NCI-H2081 (cell line): ENCODE data around the gene TMCC2.
A peak's percentile ranks its signal among the peaks of the same experiment; 100 is the strongest.
"Not testable (repeated sequence)": the region's sequence is repeated elsewhere in the genome, so short reads cannot be mapped to it uniquely, and the experiment has no call there.

ENCODE experiments used
- DNase-seq, 2 experiments: peaks; one replicate each; lab custom pipeline; 2025; lab: John Stamatoyannopoulos, UW

Gene TMCC2

DNA sequence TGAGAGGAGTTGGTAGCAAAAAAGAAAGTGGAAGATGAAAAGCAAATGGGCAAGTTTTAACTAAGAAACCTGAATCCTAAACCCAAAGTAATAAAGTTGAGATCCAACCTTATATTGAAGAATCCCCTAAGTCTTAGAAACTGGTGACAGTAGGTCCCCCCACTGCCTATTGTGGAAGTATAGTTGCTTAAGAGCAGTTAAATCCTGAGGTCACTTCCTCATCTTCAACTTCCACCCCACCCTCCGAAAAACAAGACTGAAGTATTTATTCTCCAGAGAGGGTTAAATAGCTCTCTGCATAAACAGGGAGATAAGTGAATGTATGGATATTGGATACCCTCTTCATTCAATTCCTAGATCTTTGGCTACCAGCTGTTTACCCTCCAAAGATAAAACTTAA lies 13.0 kb upstream of the TMCC2 start:
- DNase-seq = no peak

DNA sequence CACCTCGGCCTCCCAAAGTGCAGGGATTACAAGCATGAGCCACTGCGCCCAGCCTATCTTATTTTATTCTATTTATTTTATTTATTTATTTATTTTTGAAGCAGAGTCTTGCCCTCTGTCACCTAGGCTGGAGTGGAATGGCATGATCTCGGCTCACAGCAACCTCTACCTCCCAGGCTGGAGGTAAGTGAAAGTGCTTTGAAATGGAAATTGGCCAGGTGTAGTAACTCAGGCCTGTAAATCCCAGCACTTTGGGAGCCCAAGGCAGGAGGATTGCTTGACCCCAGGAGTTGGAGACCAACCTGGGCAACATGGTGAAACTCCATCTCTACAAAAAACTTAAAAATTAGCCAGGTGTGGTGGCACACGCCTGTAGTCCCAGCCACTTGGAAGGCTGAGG lies 11.2 kb upstream of the TMCC2 start:
- DNase-seq = no peak

DNA sequence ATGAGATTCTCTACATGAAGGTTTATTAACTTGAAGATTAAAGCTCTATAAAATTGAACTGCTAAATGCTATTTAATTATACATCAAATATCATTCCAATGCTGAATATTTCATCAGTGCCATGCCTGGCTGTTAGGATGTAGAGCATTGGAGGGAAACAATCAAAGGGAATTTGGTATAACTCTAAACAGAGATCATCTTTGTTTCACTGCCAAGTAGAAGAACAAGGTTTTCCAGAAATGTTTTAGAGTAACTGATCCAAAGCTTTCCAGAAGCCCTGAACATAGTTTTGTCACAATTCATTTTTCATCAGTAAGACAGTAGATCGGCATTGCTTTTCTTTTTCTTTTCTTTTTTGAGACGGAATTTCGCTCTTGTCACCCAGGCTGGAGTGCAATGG lies 10.3 kb upstream of the TMCC2 start:
- DNase-seq = no peak

DNA sequence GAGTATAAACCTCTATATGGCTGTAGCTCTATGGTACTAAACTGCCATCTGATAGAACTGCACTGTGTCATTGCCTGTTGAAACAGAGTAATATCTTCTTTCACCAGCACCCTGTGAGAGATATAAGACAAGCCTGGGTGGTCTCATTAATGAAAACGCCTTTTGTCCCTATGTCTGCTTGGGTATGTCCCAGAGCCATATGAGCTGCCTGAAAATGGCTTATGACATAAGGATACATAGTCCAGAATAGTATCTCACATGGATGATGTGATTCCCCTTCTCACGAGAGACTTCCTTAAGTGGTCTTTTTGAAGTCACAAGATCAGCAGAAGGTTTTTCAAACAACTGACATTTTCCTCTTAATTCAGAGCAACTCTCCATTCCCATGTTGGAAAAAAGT lies 7.3 kb upstream of the TMCC2 start:
- no peak for DNase-seq

DNA sequence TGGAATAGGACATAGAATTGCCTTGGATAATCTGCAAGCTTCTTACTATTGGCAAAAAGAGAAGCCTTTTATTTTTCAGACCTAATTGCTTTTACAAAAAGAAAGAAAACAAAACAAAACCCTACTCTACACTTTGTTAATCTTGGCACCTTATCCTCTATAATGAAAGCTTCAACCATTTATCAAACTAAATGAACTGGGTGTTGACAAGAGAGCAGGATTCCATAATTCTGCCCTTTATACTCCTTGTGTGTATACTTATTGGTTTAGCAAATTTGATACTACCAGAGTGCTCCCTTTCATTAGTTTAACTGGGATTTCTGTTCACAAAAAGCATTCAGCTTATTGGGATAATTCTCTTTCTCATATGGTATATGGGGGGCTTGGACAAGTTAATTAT lies 3.0 kb upstream of the TMCC2 start:
- DNase-seq = peak; percentile 13 to 78

DNA sequence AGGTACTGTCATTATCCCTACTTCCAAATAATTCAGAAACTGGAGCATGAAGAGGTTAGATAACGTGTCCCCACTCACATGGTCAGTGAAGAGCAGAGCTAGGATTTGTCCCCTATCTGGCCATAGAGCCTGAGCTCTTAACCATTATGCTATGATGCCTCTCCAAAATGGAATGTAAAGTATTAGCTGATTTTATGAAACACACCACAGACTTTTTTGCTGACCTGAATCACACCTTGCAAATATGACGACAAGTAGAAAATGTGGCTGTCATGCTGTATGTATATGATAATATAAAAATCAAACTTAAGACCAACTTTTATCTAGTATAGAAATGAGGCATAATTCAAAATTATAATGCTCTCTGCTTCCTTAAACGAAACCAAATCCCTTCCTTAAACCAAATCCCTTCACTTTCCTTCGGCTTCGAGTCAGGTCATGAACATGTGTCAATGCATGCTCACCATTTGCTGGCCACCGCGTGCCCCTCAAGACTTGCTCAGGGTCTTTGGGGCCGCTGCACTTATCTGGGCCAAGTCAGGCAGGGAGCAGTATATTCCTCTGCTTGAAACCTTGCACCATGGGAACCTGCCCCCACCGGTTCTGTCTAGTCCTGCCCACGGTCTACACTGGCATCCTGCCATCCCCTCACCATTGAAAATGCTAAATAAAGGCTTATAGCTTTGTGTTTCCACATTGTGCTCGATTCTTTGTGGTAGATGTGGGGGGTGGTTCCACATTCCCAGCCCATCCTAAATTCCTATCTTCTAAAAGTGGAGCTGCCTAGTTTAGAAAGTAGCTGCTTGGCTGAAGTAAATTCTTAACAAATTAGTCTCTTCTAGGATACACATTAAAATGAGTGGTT lies 1.6 kb upstream of the TMCC2 start:
- peak; percentile 34 to 55 for DNase-seq

DNA sequence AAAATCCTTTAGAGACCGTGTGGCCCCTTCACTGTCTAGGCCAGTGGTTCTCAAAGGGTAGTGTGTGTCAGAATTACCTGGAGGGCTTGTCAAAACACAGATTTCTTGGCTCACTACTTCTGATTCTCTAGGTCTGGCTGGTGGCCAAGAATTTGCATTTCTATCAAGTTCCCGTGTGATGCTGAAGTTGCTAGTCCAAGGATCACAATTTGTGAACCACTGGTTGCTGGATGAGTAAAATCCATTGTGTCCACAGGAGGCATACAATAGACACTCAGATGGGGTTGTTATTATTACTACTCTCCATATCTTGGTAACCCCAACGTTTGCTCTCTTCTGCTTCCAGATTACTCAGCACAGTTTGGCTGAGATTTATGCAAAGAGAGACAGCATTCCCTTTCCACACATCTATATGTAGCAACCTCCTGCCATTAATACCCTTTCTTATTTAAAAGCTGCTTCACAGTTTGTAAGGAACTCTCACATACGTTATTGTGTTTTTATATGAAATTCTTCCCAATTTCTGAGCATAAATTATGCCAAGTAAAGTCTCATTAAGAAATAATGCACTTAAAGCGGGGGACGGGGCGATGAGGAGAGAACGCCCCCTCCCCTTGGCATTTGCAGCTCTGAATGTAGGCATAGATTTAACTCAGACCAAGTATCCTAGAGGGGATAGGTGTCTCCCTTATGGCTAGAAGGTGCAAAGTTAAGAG lies 720 bp upstream of the TMCC2 start:
- peak in 1 of 2 experiments; percentile 18 for DNase-seq

DNA sequence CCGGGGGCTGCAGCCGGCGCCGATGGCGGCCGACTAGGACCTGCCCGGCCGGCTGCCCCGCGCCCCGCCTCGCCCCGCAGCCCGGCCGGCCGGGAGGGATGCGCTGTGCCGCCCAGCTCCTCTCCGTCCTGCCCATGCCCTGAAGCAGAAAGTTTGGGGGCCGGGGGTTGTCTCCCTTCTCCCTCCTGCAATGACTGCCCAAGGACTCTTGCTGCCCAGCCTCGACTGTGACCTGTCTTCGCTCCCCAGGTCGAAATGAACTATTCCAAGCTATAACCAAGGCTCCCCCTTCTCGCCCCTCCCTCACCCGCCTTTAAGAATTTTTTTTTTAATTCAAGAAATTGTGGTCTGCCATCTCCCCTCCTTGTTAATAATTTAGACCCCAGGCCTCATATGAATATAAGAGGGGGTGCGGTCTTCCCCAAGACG lies 361 bp downstream of the TMCC2 start:
- DNase-seq = no peak

DNA sequence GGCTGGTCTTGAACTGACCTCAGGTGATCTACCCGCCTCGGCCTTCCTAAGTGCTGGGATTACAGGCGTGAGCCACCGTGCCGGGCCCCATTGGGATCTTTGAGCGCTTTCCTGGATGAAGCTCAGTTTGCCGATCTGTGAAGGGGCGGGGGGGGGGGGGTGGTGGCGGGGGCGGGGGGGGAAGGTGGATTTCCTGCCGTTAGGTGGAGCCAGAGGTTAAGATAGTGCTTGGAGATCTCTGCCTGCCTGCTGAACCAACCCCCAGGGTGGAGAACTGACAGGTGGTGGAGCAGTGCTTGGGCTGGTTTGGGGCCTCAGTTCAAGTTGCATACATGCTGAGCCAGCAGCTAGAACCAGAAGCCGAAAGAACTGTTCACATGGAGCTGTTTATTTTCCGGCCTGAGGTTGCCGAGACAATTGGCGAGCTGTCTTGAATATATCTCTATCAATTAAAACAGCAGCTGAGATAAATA lies 1.7 kb downstream of the TMCC2 start:
- DNase-seq = peak; percentile 83 to 90

DNA sequence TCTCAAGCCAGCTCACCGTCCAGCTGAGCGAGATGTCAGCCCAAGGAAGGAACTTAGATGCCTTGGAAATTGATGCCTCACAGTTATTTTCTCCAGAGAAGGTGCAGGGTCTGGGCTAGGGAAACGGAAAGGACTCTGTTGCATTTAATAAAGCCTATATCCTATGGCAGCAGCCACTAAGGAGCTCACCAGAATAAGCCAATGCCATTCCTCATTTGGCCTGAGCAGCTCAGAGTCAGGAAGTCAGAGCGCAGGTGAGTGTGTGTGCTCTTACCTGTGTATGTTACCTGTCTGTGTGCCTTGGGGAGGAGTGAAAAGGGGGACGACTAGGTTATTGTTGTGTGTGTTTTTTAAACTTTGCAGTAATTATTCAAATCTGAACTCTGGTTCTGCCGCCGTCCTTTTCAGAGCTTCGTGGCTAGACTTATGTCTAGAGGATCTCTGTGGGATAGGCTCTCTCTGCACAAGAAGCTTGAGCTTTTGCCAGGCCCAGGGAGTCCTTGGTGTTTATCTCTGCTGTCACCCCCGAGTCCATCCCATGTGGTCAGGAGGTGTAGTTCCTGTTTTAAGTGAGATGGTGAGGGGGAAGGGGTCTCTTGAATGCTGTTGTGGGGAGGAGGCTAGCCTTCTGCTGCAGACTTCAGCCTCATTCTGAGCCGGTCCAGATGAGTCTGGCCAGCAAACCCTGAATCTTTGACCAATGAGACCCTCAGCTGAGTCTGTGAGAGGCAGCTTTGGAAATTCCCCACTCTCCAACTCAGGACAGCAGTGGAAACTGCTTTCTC lies 2.4 kb downstream of the TMCC2 start:
- DNase-seq = peak in 1 of 2 experiments; percentile 46

DNA sequence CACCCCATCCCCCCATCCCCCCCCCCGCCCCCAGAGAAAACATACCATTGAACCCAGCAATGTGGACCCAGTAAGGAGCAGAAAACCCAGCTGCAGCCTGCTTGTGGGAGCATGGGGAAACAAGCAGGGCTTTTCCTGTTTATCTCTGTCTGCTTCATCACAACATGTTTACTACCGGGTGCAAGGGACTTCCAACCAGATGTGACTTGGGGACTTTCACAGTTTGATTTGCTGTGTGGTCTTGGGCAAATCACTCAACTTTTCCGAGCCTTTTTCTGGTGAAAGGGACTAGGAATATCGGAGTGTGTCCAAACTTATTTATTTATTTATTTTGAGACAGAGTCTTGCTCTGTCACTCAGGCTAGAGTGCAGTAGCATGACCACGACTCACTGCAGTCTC lies 3.2 kb downstream of the TMCC2 start:
- no peak for DNase-seq

DNA sequence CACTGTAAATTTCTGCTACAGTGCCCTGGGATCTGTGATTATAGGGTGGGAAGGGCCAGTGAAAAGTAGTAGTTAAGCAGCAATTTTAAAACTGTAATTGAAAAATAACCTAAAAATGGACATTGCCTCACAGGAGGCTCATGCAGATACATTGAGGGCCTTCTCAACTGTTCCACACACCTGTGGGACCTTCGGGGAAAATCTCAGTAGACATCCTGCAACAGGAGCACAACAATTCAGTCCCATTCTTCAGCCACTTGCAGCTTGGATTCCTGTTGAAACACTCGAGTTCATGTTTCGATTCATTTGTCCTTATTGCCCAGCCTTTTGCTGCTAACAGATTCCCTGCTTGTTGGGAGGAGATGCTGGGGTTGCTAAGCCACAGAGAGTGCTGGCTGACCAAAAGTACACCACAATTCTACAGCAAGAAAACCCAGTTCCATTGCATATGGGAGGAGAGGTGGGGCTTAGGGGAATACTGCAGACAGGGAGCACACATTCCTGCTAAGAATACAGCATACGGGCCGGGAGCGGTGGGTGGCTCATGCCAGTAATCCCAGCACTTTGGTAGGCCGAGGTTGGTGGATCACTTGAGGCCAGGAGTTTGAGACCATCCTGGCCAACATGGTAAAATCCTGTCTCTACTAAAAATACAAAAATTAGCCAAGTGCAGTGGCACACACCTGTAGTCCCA lies 4.5 kb downstream of the TMCC2 start:
- no peak for DNase-seq

DNA sequence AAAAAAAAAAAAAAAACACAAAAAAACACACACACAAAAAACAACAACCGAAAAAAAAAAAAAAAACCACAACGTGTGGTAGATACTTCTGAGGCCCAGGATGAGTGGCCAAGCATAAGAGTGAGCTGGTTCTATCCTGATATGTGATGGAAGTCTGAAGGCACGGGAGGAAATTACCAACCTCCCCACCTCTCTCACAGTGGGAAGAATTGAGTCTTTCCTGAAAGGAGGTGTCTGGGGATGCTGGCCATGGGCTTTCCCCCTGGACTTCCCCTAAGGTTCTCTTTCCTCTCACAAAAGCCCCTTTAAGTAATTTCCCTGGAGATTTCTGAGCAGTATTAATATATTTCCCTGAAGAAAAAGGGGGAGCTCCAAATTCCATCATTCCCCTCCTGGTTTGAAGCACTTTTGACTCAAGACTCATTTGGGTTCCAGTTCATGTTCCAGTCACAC lies 5.2 kb downstream of the TMCC2 start:
- DNase-seq = no peak

DNA sequence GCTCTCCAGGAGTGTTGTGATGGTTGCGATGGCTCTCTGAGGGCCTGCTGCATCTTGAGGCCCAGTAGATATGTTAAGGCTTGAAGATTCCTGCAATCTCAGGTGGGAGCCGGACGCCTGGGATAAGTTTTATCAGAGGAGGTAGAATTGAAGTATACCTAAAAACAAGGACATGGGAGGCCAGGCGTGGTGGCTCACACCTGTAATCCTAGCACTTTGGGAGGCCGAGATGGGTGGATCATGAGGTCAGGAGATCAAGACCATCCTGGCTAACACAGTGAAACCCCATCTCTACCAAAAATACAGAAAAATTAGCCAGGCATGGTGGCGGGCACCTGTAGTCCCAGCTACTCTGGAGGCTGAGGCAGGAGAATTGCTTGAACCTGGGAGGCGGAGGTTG lies 6.2 kb downstream of the TMCC2 start:
- DNase-seq = not testable (repeated sequence)

DNA sequence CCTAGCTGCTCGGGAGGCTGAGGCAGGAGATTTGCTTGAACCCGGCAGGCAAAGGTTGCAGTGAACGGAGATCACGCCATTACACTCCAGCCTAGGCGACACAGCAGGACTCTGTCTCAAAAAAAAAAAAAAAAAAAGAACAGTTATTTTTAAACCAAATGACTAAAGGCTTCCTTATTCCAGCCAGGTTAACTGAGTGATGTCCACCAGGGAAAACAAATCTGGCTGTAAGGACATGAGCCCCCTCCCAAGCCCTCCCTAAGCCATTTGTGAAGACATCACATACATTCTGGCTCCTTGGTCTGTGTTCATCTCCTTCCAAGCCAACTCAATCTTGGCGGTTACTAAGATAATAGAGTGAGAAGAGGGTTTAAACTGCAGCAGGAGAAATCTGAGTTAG lies 8.2 kb downstream of the TMCC2 start:
- DNase-seq = no peak

DNA sequence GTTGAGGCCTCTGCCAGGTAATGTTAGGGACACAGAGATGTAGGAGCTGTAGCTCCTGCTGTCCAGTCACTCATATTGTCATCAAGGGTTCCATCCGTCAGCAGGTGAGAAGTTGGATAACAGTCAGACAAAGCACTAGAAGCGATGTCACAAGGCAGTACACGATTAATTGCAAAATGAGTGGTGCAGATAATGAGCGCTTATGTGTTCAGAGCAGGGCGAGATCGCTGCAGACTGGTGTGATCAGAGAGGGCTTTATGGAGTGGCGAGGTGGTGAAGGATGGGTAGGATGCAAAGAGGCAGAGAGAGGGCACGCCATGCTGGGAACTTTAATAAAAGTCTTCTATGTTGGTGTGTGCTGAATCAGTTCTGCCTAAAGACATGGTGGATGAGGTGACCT lies 8.8 kb downstream of the TMCC2 start:
- no peak for DNase-seq

DNA sequence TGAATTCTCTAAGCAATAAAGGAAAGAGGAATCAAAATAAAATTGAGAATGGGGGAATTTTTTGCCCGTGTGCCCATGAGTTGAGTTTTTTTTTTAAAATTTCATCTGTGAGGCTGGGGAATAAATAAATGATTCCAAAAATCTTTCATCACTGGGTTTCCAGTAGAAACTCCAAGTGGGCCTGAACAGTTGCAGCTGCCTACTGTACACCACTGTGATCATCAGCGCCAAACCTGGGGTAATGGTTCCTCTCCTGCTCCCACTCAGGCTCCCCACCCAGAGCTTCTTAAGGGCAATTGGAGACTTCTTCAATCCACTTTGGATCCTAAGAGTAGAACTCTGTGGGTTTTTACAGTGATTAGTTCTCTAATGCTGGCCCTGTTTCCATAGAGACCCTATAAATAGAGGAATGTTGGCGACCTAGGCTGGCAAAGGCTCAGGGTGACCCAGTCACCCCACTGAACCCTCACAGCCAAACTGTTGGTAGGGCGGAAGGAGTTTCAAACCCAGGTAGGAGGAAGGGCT lies 9.3 kb downstream of the TMCC2 start:
- no peak for DNase-seq

DNA sequence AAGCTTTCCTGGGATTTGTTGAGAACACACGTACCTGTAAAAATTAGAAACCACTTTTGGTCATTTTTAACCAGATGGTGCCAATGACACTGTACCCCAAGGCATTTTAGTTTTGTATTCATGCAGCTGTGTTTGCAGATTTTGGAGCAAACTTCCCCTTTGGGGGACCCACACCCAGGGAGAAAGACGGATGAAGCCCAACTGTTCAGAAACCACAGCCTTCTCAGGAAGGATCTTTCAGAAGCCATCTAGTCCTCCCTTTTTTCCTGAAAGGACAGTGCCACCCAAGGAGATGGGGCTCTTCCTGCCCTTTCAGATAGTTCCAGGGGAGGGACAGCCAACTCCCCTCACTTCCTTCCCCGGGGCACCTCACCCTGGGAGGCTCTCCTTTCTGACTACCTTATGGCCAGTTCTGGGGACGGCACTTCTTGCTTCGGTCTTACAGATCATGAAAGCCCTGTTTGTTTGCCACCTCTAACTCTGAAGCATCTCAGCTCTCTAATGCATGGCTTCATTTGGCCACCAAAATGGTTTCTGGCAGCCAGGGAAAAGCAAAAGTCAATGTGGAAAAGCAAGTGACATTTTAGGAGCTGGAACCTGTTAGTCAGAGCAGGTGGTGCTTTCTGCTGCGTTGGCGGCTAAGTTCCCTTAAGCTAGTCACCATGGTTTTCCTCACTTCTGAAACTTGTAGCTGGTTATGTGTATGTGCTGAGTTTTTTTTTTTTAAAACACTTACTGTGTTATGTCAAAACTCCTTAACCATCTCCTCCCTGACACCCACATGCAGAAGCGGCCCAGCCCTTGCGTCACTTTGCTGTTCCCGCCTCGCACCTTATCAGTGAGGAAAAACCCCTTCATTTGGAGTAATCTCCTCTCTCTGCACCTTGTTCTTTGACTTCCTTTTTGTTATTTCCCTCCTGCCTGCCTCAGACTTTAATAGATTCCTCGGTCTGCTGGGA lies 10.1 kb downstream of the TMCC2 start:
- no peak for DNase-seq

DNA sequence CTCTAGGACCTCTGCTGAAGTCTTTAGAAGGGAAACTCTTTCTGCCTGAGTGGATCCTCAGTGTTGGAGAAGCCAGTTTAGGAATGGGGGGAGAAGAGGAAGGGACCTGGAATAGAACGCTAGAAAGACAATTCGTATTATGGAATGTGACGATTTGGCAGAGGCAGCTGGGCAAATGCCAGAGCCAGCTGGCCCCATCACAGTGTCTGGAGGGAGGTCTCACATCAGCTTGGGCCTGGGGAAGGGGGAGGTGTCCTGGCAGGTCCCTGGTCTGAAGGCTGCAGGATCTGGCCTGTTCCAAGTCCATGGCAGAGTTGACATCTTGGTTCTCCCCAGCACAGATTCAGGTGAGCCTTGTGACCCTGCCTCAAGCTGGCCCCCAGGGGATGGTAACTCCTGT lies 11.3 kb downstream of the TMCC2 start:
- DNase-seq = no peak

DNA sequence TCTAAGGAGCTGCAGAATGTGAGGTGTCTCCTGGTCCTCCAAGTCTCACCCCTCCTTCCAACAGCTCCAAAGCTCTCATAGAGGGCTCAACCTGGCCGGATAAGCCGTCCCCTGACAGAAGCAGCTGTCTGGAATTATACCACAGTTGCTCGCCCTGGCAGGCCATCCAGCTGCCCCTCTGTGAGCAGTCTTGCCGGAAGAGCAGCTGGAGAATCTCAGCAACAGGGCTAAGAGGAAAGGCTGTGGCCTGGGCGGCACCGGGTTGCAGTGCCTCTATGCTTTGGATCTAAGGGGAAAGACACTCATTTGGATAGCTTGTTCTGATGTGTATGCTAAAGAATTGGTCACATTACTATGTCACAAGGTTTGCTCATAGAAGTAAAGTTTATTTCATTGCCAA lies 12.4 kb downstream of the TMCC2 start:
- DNase-seq = no peak
